D721Med (cell line): ENCODE results near the gene UVRAG.

Source experiments
- DNase-seq: peaks from one replicate; pipeline ENCODE4 v3.0.0; 2011; ENCODE audit warnings: low spot score; ENCODE audit not compliant: insufficient read length
- FAIRE-seq: peaks from 2 replicates; lab custom pipeline; 2011; peaks lifted over from hg19 to GRCh38; lab: Jason Lieb, UNC
- TF ChIP-seq, protein P1 (sequence below): IDR thresholded peaks from 2 replicates; pipeline ENCODE4 v1.5.1; 2012; ENCODE audit warnings: mild to moderate bottlenecking, control low read depth; ENCODE audit not compliant: insufficient read depth; ENCODE audit errors: missing control alignments

Gene UVRAG

GRCh38 chr11:75815345-75816168, 547 bp downstream of the UVRAG start:
- DNase-seq (no peak), FAIRE-seq (no peak)
- TF ChIP-seq, protein P1, sequence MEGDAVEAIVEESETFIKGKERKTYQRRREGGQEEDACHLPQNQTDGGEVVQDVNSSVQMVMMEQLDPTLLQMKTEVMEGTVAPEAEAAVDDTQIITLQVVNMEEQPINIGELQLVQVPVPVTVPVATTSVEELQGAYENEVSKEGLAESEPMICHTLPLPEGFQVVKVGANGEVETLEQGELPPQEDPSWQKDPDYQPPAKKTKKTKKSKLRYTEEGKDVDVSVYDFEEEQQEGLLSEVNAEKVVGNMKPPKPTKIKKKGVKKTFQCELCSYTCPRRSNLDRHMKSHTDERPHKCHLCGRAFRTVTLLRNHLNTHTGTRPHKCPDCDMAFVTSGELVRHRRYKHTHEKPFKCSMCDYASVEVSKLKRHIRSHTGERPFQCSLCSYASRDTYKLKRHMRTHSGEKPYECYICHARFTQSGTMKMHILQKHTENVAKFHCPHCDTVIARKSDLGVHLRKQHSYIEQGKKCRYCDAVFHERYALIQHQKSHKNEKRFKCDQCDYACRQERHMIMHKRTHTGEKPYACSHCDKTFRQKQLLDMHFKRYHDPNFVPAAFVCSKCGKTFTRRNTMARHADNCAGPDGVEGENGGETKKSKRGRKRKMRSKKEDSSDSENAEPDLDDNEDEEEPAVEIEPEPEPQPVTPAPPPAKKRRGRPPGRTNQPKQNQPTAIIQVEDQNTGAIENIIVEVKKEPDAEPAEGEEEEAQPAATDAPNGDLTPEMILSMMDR, result no peak

- FAIRE-seq (no peak), DNase-seq (no peak)
- TF ChIP-seq, protein P1, result no peak
Measured at GRCh38 chr11:75816561-75817239, 1.7 kb downstream of the UVRAG start.

- TF ChIP-seq, protein P1, result no peak
- DNase-seq (no peak), FAIRE-seq (no peak)
Measured at GRCh38 chr11:75820645-75821044, 5.6 kb downstream of the UVRAG start.

- TF ChIP-seq, protein P1, result no peak
- DNase-seq (no peak), FAIRE-seq (no peak)
Measured at GRCh38 chr11:75821202-75821601, 6.2 kb downstream of the UVRAG start.

DNA sequence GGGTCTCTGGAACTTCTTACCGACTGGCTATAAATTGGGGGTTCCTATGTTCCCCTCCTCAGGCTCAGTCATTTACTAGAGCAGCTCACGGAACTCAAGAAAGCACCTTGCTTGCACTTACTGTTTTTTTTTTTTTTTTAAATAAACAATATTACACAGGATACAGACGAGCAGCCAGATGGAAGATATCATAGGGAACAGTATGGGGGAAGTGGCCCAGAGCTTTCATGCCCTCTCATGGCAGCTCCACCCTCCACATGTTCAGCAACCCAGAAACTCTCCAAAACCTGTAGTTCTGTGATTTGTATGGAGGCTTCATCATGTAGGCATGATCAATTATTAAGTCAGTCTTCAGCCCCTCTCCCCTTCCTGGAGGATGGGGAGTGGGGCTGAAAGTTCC, 7.5 kb downstream of the UVRAG start:
- TF ChIP-seq, protein P1, result no peak
- no peak for FAIRE-seq
- no peak for DNase-seq

GRCh38 chr11:75823415-75823814, 8.4 kb downstream of the UVRAG start:
- DNase-seq (no peak), FAIRE-seq (no peak)
- TF ChIP-seq, protein P1, result no peak

DNA sequence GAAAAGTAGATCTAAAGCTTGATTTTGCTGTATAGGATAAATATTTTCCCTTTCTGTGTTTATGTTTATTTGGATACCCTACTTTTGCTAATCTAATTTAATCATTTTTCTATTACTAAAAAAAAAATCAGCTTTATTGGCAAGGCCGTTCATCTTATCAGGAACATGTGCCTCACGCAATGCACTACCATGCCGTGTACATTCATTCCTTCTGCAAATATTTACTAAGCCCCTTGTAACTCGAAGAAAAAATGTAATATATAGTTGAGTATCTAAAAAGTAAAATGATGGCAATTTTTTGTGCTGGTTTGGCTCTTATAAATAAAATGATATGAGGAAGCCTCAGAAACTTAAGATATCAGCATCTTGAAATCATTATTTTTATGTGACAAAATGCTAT, 8.9 kb downstream of the UVRAG start:
- TF ChIP-seq, protein P1, result no peak
- FAIRE-seq (no peak), DNase-seq (no peak)
